ENCODE measurements around the gene ARHGAP33.

DNA sequence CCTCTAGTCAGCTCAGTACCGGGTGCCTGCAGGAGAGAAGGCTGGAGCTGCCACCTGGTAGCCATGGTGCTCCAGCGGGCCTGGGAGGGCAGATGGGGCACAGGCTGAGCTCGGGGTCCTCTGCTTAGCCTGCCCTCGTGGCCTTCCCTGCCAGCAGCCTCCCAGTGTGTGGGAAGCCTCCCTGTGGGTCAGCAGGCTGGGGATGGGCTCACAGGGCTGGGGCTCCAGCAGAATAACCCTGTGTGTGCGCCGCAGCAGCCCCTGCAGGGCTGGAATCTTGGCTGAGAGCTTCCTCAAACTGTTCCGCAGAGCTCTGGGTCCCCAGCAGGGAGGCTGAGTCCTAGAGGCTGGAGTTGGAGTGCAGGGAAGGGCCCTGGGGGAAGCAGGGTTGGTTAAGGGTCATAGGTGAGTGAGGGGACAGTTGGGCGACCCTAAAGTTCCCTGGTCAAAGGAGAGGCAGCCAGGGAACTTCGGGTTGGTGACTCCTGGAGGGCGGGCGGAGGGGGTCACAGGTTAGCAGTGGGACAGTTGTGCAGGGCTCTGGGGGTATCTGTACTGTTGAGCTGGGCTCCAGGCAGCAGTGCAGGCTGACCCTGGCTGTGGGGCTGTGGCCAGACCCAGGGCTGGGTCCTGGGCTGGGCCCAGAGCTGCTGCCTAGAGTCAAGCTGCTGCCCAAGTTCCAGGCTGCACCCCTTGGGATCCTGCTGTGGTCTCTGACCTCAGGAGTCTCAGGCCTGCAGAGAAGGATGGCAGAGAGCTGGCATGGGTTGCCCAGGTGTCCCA, 14.0 kb downstream of the ARHGAP33 start:
- TF ChIP-seq POLR2AphosphoS5 (IDR thresholded peaks at IDR 0.05; ENCODE audit: low read depth, low read length) = no peak
- TF ChIP-seq POLR2A (IDR thresholded peaks at IDR 0.05; ENCODE audit: low read depth, low read length) = no peak

Measured in GM12892 (cell line).